Nephron (organoid): ENCODE results near the gene FAM237A.

ENCODE experiments used
- H3K27ac Mint-ChIP-seq, 3 experiments: 2 replicates each; pipeline ENCODE4 v1.8.0; 2020; ENCODE audit warnings: mixed read lengths in 3 of 3, mild to moderate bottlenecking in 2 of 3, moderate library complexity in 1 of 3
- H3K27me3 Mint-ChIP-seq: 2 replicates; pipeline ENCODE4 v1.8.0; 2021; ENCODE audit warnings: low read depth, mild to moderate bottlenecking, moderate library complexity, mixed read lengths
- H3K36me3 Mint-ChIP-seq: 2 replicates; pipeline ENCODE4 v1.8.0; 2020; ENCODE audit warnings: low read depth, mixed read lengths
- H3K4me1 Mint-ChIP-seq: 2 replicates; pipeline ENCODE4 v1.8.0; 2020; ENCODE audit warnings: mixed read lengths
- H3K4me3 Mint-ChIP-seq, 3 experiments: 2 replicates each; pipeline ENCODE4 v1.8.0; 2020; ENCODE audit warnings: mild to moderate bottlenecking in 3 of 3, mixed read lengths in 3 of 3, moderate library complexity in 2 of 3
- H3K9me3 Mint-ChIP-seq: 2 replicates; pipeline ENCODE4 v1.8.0; 2020; ENCODE audit warnings: mixed read lengths
- CTCF ChIP-seq, 3 experiments: fragments of 200-600 bp; sonication (generic); IDR thresholded peaks; one replicate each; pipeline ENCODE4 v1.5.0; 2021; ENCODE audit warnings: antibody characterized with exemption in 3 of 3; ENCODE audit not compliant: unreplicated experiment in 3 of 3

Gene FAM237A

GRCh38 chr2:206611736-206612135, 30.6 kb upstream of the FAM237A start:
- Mint-ChIP-seq H3K27me3 (no peaks in the 10 kb centered on the region), H3K9me3 (no peaks in the 10 kb centered on the region), H3K36me3 (peaks cover 3% of the 10 kb centered on the region), H3K4me3 (no peak overlapping the region), H3K27ac (no peak overlapping the region), H3K4me1 (no peaks in the 10 kb centered on the region)
- no peak for TF ChIP-seq CTCF (IDR thresholded peaks at IDR 0.05; ENCODE audit: unreplicated experiment in 3 of 3)

DNA sequence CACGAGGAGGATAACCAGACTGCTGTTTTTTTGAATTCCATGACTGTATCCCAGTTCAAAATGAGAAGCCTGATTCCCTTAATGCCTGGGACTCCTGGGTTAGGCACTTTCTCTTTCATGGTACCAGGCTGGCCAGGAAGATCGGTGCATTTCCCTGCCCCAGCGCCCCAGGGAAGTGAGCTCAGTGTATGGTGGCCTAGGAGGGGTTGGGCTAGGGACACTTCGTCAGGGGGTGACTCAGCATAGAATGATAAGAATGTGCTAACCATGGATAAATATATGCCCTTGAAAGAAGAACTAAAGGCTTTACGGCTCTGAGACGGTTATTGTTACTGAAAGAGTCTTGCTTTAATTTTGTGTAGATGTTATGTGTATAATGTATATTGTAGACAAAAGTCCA, 27.5 kb upstream of the FAM237A start:
- no peaks in the 10 kb centered on the region for H3K27me3 Mint-ChIP-seq
- no peaks in the 10 kb centered on the region for H3K9me3 Mint-ChIP-seq
- no peaks in the 10 kb centered on the region for H3K4me1 Mint-ChIP-seq
- no peak for TF ChIP-seq CTCF (IDR thresholded peaks at IDR 0.05; ENCODE audit: unreplicated experiment in 3 of 3)
- H3K36me3 Mint-ChIP-seq = peaks cover 3% of the 10 kb centered on the region
- no peak overlapping the region for H3K27ac Mint-ChIP-seq
- no peak overlapping the region for H3K4me3 Mint-ChIP-seq

- Mint-ChIP-seq H3K27ac (no peak overlapping the region), H3K9me3 (no peaks in the 10 kb centered on the region), H3K4me3 (no peak overlapping the region), H3K4me1 (no peaks in the 10 kb centered on the region), H3K27me3 (no peaks in the 10 kb centered on the region), H3K36me3 (peaks cover 3% of the 10 kb centered on the region)
- TF ChIP-seq CTCF (IDR thresholded peaks at IDR 0.05; ENCODE audit: unreplicated experiment in 3 of 3) = no peak
Observed at GRCh38 chr2:206615417-206616089, 26.7 kb upstream of the FAM237A start.

- TF ChIP-seq CTCF (IDR thresholded peaks at IDR 0.05; ENCODE audit: unreplicated experiment in 3 of 3) = no peak
- H3K27me3 Mint-ChIP-seq = no peaks in the 10 kb centered on the region
- no peak overlapping the region for H3K4me3 Mint-ChIP-seq
- no peak overlapping the region for H3K27ac Mint-ChIP-seq
- H3K36me3 Mint-ChIP-seq = peaks cover 3% of the 10 kb centered on the region
- no peaks in the 10 kb centered on the region for H3K4me1 Mint-ChIP-seq
- no peaks in the 10 kb centered on the region for H3K9me3 Mint-ChIP-seq
Observed at GRCh38 chr2:206616151-206616550, 26.1 kb upstream of the FAM237A start.

DNA sequence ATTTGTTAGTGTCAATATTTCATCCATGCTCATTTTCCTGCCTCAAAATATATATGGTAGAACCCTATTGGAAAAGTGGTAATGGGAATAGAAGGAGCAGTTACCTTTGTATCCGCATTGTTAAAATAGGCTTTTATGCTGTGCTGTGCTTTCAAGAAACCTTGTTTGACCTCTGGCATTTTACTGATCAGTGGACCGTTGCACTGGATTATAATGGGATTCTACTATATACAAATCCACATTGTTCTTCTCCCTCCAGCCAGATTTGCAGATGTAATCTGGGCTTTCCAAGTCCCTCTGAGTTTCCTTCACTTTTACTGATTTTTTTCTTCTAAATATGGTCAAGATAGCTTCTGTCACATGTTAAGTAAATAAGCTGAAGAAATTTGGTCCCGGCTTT, 23.3 kb upstream of the FAM237A start:
- H3K27me3 Mint-ChIP-seq = no peaks in the 10 kb centered on the region
- no peaks in the 10 kb centered on the region for H3K36me3 Mint-ChIP-seq
- no peak overlapping the region for H3K27ac Mint-ChIP-seq
- no peak for TF ChIP-seq CTCF (IDR thresholded peaks at IDR 0.05; ENCODE audit: unreplicated experiment in 3 of 3)
- no peaks in the 10 kb centered on the region for H3K9me3 Mint-ChIP-seq
- no peak overlapping the region for H3K4me3 Mint-ChIP-seq
- H3K4me1 Mint-ChIP-seq = no peaks in the 10 kb centered on the region

DNA sequence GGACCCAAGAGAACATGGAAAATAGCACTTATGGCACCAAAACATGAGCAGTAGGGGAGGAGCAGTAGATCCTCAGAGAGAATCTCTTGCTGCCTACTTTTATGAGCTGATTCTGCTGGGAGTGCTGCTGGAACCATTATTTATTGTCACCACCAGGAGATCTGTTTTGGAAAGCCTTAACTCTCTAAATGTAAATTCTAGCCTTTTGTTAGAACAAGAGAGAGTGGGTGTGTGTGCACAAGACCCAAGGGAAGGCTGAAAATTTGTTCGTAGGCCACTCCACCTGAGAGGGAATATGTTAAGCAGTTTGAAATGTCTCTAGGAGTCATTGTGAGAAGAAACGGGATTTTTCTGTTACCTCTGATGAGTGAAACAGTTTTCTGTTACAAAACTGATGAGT, 16.2 kb upstream of the FAM237A start:
- H3K27me3 Mint-ChIP-seq = peaks cover 8% of the 10 kb centered on the region
- TF ChIP-seq CTCF (IDR thresholded peaks at IDR 0.05; ENCODE audit: unreplicated experiment in 3 of 3) = no peak
- H3K27ac Mint-ChIP-seq = no peak overlapping the region
- H3K36me3 Mint-ChIP-seq = no peaks in the 10 kb centered on the region
- H3K4me3 Mint-ChIP-seq = no peak overlapping the region
- H3K9me3 Mint-ChIP-seq = no peaks in the 10 kb centered on the region
- no peaks in the 10 kb centered on the region for H3K4me1 Mint-ChIP-seq
